ENCODE data around the gene CDH23. TPM values are rescaled to one million over a fixed set of nuclear protein-coding genes. Genes with fewer than 3 reads are reported as not detected.

CDH23 gene
- total RNA-seq, 1 experiment from 2014 or later, result 2.9 TPM

DNA sequence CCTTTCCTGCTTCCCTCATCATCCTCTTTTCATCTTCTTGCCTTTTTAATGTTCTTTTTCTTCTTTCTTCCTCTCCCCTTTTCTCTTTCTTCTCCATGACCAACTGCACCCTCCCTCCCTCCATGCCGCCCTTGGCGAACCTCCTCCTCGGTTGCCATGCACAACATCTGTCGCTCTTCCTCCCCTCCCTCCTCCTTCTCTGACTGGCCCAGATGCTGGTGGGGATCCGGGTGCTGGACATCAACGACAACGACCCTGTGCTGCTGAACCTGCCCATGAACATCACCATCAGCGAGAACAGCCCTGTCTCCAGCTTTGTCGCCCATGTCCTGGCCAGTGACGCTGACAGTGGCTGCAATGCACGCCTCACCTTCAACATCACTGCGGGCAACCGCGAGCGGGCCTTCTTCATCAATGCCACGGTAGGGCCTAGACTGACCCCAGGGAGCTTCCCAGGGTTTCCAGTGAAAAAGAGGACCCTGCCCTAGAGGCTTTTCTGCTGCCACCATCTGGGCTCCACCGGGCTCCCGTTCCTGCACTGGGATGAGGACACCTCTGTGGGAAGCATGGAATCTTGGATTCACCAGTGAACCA lies 388.1 kb downstream of the CDH23 start (continued):
- TF ChIP-seq, protein P1, sequence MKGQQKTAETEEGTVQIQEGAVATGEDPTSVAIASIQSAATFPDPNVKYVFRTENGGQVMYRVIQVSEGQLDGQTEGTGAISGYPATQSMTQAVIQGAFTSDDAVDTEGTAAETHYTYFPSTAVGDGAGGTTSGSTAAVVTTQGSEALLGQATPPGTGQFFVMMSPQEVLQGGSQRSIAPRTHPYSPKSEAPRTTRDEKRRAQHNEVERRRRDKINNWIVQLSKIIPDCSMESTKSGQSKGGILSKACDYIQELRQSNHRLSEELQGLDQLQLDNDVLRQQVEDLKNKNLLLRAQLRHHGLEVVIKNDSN (CRISPR knock-in tag; IDR thresholded peaks at IDR 0.05), result no peak
- TF ChIP-seq, protein P2, sequence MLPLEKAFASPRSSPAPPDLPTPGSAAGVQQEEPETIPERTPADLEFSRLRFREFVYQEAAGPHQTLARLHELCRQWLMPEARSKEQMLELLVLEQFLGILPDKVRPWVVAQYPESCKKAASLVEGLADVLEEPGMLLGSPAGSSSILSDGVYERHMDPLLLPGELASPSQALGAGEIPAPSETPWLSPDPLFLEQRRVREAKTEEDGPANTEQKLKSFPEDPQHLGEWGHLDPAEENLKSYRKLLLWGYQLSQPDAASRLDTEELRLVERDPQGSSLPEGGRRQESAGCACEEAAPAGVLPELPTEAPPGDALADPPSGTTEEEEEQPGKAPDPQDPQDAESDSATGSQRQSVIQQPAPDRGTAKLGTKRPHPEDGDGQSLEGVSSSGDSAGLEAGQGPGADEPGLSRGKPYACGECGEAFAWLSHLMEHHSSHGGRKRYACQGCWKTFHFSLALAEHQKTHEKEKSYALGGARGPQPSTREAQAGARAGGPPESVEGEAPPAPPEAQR (CRISPR knock-in tag; IDR thresholded peaks at IDR 0.05), result no peak
- TF ChIP-seq ESRRA (CRISPR knock-in tag; IDR thresholded peaks at IDR 0.05; ENCODE audit: borderline replicate concordance) (no peak), FOXP1 (CRISPR knock-in tag; IDR thresholded peaks at IDR 0.05; ENCODE audit: borderline replicate concordance) (no peak), NFATC4 (CRISPR knock-in tag; IDR thresholded peaks at IDR 0.05) (no peak), TP53 (CRISPR knock-in tag; IDR thresholded peaks at IDR 0.05) (no peak), ZNF423 (CRISPR knock-in tag; IDR thresholded peaks at IDR 0.05) (no peak), ZNF121 (CRISPR knock-in tag; IDR thresholded peaks at IDR 0.05) (no peak)

DNA sequence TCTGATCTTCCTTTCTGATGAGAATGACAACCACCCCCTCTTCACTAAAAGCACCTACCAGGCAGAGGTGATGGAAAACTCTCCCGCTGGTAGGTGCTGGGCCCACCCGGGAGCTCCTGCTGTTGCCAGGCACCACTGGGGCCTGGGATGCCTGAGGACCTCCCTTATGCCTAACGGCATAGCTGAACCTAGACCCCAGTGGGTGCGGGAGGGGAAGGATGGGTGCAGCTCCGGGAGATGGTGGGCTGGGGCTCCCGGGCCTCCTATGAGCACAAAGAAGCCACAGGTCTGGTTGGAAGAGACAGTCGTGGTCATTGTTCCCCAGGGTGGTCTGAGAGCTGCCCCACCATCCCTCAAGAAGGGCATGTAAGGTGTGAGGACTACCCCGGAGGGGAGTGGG lies 392.2 kb downstream of the CDH23 start:
- no peak overlapping the region for H3K27ac Mint-ChIP-seq
- H3K4me1 Mint-ChIP-seq, result no peaks in the 10 kb centered on the region
- H3K27me3 Mint-ChIP-seq (ENCODE audit: low read depth), result no peaks in the 10 kb centered on the region; the same call in 1 of the 2 replicates
- CTCF ChIA-PET, result no interaction called here
- no peaks in the 10 kb centered on the region for H3K36me3 Mint-ChIP-seq
- POLR2A ChIA-PET, result no interaction called here
- ATAC-seq (no peak), DNase-seq (ENCODE audit: low spot score) (no peak)
- TF ChIP-seq RORB (CRISPR knock-in tag; IDR thresholded peaks at IDR 0.05) (no peak), MXD4 (CRISPR knock-in tag; IDR thresholded peaks at IDR 0.05; ENCODE audit: borderline replicate concordance) (no peak), GTF2I (CRISPR knock-in tag; conservative IDR thresholded peaks at IDR 0.05) (no peak), ZBTB21 (CRISPR knock-in tag; IDR thresholded peaks at IDR 0.05; ENCODE audit: borderline replicate concordance) (no peak), NFE2L1 (CRISPR knock-in tag; IDR thresholded peaks at IDR 0.05) (no peak), EMX1 (CRISPR knock-in tag; IDR thresholded peaks at IDR 0.05) (no peak), CREB1 (CRISPR knock-in tag; IDR thresholded peaks at IDR 0.05) (no peak), ZNF232 (CRISPR knock-in tag; IDR thresholded peaks at IDR 0.05) (no peak), ZNF317 (CRISPR knock-in tag; IDR thresholded peaks at IDR 0.05; ENCODE audit: borderline replicate concordance, low read depth) (no peak), FOXJ3 (CRISPR knock-in tag; IDR thresholded peaks at IDR 0.05; ENCODE audit: borderline replicate concordance) (no peak)
- TF ChIP-seq, protein P3, sequence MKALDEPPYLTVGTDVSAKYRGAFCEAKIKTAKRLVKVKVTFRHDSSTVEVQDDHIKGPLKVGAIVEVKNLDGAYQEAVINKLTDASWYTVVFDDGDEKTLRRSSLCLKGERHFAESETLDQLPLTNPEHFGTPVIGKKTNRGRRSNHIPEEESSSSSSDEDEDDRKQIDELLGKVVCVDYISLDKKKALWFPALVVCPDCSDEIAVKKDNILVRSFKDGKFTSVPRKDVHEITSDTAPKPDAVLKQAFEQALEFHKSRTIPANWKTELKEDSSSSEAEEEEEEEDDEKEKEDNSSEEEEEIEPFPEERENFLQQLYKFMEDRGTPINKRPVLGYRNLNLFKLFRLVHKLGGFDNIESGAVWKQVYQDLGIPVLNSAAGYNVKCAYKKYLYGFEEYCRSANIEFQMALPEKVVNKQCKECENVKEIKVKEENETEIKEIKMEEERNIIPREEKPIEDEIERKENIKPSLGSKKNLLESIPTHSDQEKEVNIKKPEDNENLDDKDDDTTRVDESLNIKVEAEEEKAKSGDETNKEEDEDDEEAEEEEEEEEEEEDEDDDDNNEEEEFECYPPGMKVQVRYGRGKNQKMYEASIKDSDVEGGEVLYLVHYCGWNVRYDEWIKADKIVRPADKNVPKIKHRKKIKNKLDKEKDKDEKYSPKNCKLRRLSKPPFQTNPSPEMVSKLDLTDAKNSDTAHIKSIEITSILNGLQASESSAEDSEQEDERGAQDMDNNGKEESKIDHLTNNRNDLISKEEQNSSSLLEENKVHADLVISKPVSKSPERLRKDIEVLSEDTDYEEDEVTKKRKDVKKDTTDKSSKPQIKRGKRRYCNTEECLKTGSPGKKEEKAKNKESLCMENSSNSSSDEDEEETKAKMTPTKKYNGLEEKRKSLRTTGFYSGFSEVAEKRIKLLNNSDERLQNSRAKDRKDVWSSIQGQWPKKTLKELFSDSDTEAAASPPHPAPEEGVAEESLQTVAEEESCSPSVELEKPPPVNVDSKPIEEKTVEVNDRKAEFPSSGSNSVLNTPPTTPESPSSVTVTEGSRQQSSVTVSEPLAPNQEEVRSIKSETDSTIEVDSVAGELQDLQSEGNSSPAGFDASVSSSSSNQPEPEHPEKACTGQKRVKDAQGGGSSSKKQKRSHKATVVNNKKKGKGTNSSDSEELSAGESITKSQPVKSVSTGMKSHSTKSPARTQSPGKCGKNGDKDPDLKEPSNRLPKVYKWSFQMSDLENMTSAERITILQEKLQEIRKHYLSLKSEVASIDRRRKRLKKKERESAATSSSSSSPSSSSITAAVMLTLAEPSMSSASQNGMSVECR (CRISPR knock-in tag; IDR thresholded peaks at IDR 0.05; ENCODE audit: borderline replicate concordance), result no peak
- TF ChIP-seq, protein P4, sequence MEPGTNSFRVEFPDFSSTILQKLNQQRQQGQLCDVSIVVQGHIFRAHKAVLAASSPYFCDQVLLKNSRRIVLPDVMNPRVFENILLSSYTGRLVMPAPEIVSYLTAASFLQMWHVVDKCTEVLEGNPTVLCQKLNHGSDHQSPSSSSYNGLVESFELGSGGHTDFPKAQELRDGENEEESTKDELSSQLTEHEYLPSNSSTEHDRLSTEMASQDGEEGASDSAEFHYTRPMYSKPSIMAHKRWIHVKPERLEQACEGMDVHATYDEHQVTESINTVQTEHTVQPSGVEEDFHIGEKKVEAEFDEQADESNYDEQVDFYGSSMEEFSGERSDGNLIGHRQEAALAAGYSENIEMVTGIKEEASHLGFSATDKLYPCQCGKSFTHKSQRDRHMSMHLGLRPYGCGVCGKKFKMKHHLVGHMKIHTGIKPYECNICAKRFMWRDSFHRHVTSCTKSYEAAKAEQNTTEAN (CRISPR knock-in tag; IDR thresholded peaks at IDR 0.05), result no peak
- TF ChIP-seq, protein P5, sequence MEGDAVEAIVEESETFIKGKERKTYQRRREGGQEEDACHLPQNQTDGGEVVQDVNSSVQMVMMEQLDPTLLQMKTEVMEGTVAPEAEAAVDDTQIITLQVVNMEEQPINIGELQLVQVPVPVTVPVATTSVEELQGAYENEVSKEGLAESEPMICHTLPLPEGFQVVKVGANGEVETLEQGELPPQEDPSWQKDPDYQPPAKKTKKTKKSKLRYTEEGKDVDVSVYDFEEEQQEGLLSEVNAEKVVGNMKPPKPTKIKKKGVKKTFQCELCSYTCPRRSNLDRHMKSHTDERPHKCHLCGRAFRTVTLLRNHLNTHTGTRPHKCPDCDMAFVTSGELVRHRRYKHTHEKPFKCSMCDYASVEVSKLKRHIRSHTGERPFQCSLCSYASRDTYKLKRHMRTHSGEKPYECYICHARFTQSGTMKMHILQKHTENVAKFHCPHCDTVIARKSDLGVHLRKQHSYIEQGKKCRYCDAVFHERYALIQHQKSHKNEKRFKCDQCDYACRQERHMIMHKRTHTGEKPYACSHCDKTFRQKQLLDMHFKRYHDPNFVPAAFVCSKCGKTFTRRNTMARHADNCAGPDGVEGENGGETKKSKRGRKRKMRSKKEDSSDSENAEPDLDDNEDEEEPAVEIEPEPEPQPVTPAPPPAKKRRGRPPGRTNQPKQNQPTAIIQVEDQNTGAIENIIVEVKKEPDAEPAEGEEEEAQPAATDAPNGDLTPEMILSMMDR (IDR thresholded peaks at IDR 0.05), result no peak
- TF ChIP-seq, protein P6, sequence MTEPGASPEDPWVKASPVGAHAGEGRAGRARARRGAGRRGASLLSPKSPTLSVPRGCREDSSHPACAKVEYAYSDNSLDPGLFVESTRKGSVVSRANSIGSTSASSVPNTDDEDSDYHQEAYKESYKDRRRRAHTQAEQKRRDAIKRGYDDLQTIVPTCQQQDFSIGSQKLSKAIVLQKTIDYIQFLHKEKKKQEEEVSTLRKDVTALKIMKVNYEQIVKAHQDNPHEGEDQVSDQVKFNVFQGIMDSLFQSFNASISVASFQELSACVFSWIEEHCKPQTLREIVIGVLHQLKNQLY (CRISPR knock-in tag; IDR thresholded peaks at IDR 0.05), result no peak
- TF ChIP-seq, protein P7, sequence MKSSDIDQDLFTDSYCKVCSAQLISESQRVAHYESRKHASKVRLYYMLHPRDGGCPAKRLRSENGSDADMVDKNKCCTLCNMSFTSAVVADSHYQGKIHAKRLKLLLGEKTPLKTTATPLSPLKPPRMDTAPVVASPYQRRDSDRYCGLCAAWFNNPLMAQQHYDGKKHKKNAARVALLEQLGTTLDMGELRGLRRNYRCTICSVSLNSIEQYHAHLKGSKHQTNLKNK (CRISPR knock-in tag; IDR thresholded peaks at IDR 0.05), result no peak
- TF ChIP-seq, protein P8, sequence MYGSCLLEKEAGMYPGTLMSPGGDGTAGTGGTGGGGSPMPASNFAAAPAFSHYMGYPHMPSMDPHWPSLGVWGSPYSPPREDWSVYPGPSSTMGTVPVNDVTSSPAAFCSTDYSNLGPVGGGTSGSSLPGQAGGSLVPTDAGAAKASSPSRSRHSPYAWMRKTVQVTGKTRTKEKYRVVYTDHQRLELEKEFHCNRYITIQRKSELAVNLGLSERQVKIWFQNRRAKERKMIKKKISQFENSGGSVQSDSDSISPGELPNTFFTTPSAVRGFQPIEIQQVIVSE (CRISPR knock-in tag; IDR thresholded peaks at IDR 0.05; ENCODE audit: borderline replicate concordance), result no peak
- TF ChIP-seq, protein P9, sequence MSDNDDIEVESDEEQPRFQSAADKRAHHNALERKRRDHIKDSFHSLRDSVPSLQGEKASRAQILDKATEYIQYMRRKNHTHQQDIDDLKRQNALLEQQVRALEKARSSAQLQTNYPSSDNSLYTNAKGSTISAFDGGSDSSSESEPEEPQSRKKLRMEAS (CRISPR knock-in tag; IDR thresholded peaks at IDR 0.05), result no peak
- no peak overlapping the region for H3K4me3 Mint-ChIP-seq
- no peaks in the 10 kb centered on the region for H3K9me3 Mint-ChIP-seq

Data from WTC11 (cell line).